IMR-90 (cell line): Measurements from ENCODE around the gene PTPRN2. TPM values are rescaled to one million over a fixed set of nuclear protein-coding genes. Genes with fewer than 3 reads are reported as not detected.

ENCODE experiments used
- ATAC-seq: fragments of 200-7000 bp; cut with Tn5 transposase; 2 replicates; pipeline ENCODE4 v1.9.1; 2020; ENCODE audit warnings: low read depth, mild to moderate bottlenecking, moderate library complexity
- BruUV-seq: library from RNA; stranded (reverse); fragments of 400-500 nt; replicated peaks from 2 replicates; lab custom pipeline; 2021; lab: Mats Ljungman, UMichigan
- CTCF ChIA-PET: fragments of 300-600 bp; formaldehyde crosslinking; extraction: SDS; loops from one replicate; lab custom pipeline; 2021; ENCODE audit warnings: antibody characterized with exemption; lab: Yijun Ruan, JAX
- POLR2A ChIA-PET: fragments of 300-600 bp; sonication (Branson Sonifier 250); formaldehyde crosslinking; loops from one replicate; lab custom pipeline; 2022; ENCODE audit warnings: antibody characterized with exemption; ENCODE audit not compliant: unreplicated experiment; lab: Charles Lee
- DNase-seq: peaks from one replicate; pipeline ENCODE4 v3.0.0; 2013
- H2AFZ ChIP-seq: replicated peaks from 2 replicates; pipeline ENCODE3; 2013; ENCODE audit warnings: low read length, mild to moderate bottlenecking; ENCODE audit not compliant: poor library complexity
- H2AK5ac ChIP-seq: 2 replicates; pipeline ENCODE4 v1.6.1; 2013; ENCODE audit warnings: low read depth, low read length, inconsistent platforms
- H2AK9ac ChIP-seq: replicated peaks from 2 replicates; pipeline ENCODE3; 2013; ENCODE audit warnings: mild to moderate bottlenecking, low read depth, low read length, moderate library complexity; ENCODE audit not compliant: poor library complexity
- H2BK120ac ChIP-seq: 2 replicates; pipeline ENCODE4 v1.6.1; 2013; ENCODE audit warnings: low read depth, low read length, inconsistent platforms
- H2BK15ac ChIP-seq: 3 replicates; pipeline ENCODE4 v1.6.1; 2013; ENCODE audit warnings: low read depth, low read length, inconsistent platforms
- H2BK20ac ChIP-seq: 2 replicates; pipeline ENCODE4 v1.6.1; 2013; ENCODE audit warnings: low read depth, mild to moderate bottlenecking, inconsistent platforms, low read length, moderate library complexity
- H2BK5ac ChIP-seq: 2 replicates; pipeline ENCODE4 v1.6.1; 2013; ENCODE audit warnings: mild to moderate bottlenecking, low read depth, low read length, inconsistent platforms; ENCODE audit not compliant: poor library complexity, severe bottlenecking
- H3K14ac ChIP-seq: replicated peaks from 2 replicates; pipeline ENCODE4 v1.6.1; 2013; ENCODE audit warnings: low read depth, low read length, inconsistent platforms
- H3K18ac ChIP-seq: 2 replicates; pipeline ENCODE4 v1.6.1; 2013; ENCODE audit warnings: low read depth, low read length, control low read depth
- H3K23ac ChIP-seq: 2 replicates; pipeline ENCODE4 v1.6.1; 2013; ENCODE audit warnings: low read depth, low read length, inconsistent platforms
- H3K27ac ChIP-seq: 2 replicates; pipeline ENCODE4 v1.5.1; 2013; ENCODE audit warnings: mild to moderate bottlenecking, control low read depth, low read length; ENCODE audit not compliant: insufficient read depth
- H3K27me3 ChIP-seq: 2 replicates; pipeline ENCODE4 v1.6.1; 2013; ENCODE audit warnings: low read length; ENCODE audit not compliant: control insufficient read depth, insufficient read depth
- H3K36me3 ChIP-seq: 2 replicates; pipeline ENCODE4 v1.6.1; 2013; ENCODE audit warnings: low read length, mixed read lengths; ENCODE audit not compliant: control insufficient read depth, insufficient read depth
- H3K4ac ChIP-seq: 2 replicates; pipeline ENCODE4 v1.6.1; 2013; ENCODE audit warnings: low read depth, low read length, inconsistent platforms
- H3K4me1 ChIP-seq: 2 replicates; pipeline ENCODE4 v1.6.1; 2013; ENCODE audit warnings: low read length, mixed read lengths; ENCODE audit not compliant: control insufficient read depth, insufficient read depth
- H3K4me2 ChIP-seq: 2 replicates; pipeline ENCODE4 v1.6.1; 2013; ENCODE audit warnings: low read depth, mild to moderate bottlenecking, control low read depth, low read length, moderate library complexity
- H3K4me3 ChIP-seq: 2 replicates; pipeline ENCODE4 v1.5.1; 2013; ENCODE audit warnings: low read depth, mild to moderate bottlenecking, control low read depth, low read length, moderate library complexity; ENCODE audit not compliant: insufficient read depth
- H3K56ac ChIP-seq: 2 replicates; pipeline ENCODE4 v1.6.1; 2013; ENCODE audit warnings: low read length, inconsistent platforms; ENCODE audit not compliant: insufficient read depth; ENCODE audit errors: extremely low read depth
- H3K79me1 ChIP-seq, 2 experiments: 2 replicates each; pipeline ENCODE4 v1.6.1; 2013; ENCODE audit warnings: low read length in 2 of 2, inconsistent platforms in 1 of 2, low read depth in 1 of 2
- H3K9ac ChIP-seq: 2 replicates; pipeline ENCODE4 v1.6.1; 2013; ENCODE audit warnings: low read depth, low read length, control low read depth
- H3K9me1 ChIP-seq: 2 replicates; pipeline ENCODE4 v1.6.1; 2013; ENCODE audit warnings: low read length, inconsistent platforms; ENCODE audit not compliant: insufficient read depth
- H3K9me3 ChIP-seq: 2 replicates; pipeline ENCODE4 v1.6.1; 2013; ENCODE audit warnings: low read length; ENCODE audit not compliant: control insufficient read depth, insufficient read depth
- H4K20me1 ChIP-seq: 2 replicates; pipeline ENCODE4 v1.6.1; 2013; ENCODE audit warnings: low read length, inconsistent platforms; ENCODE audit not compliant: insufficient read depth
- H4K5ac ChIP-seq: 2 replicates; pipeline ENCODE4 v1.6.1; 2013; ENCODE audit warnings: mild to moderate bottlenecking, low read depth, low read length, control low read depth
- H4K8ac ChIP-seq, 2 experiments: 2 replicates each; pipeline ENCODE4 v1.6.1; 2013; ENCODE audit warnings: low read depth in 2 of 2, low read length in 2 of 2, control low read depth in 1 of 2, inconsistent platforms in 1 of 2
- H4K91ac ChIP-seq: 2 replicates; pipeline ENCODE4 v1.6.1; 2013; ENCODE audit warnings: low read depth, low read length, inconsistent platforms; ENCODE audit not compliant: insufficient read depth
- CEBPB ChIP-seq: IDR thresholded peaks from 2 replicates; pipeline ENCODE4 v1.6.1; 2012; ENCODE audit warnings: low read depth, low read length, improper control_type of control experiment
- FOS ChIP-seq: fragments of 150-350 bp; IDR thresholded peaks from 2 replicates; pipeline ENCODE4 v1.6.1; 2016; ENCODE audit warnings: low read depth, low read length
- MAFK ChIP-seq: IDR thresholded peaks from 2 replicates; pipeline ENCODE4 v1.6.1; 2012; ENCODE audit warnings: low read depth, low read length, improper control_type of control experiment
- POLR2A ChIP-seq: IDR thresholded peaks from 2 replicates; pipeline ENCODE4 v1.6.1; 2012; ENCODE audit warnings: mild to moderate bottlenecking, low read depth, low read length
- RCOR1 ChIP-seq: IDR thresholded peaks from 2 replicates; pipeline ENCODE4 v1.6.1; 2012; ENCODE audit warnings: mild to moderate bottlenecking, low read length, improper control_type of control experiment; ENCODE audit not compliant: insufficient replicate concordance
- SMC3 ChIP-seq: fragments of 150-350 bp; IDR thresholded peaks from 2 replicates; pipeline ENCODE4 v1.6.1; 2016; ENCODE audit warnings: low read depth, mild to moderate bottlenecking, antibody characterized with exemption, low read length, moderate library complexity
- WGBS, 2 experiments: methylation state at CpG; one replicate each; pipeline versions ENCODE4 v1.1.5 to v1.1.7; 2013; ENCODE audit warnings: missing lambda C conversion rate in 2 of 2; ENCODE audit not compliant: insufficient read length in 1 of 2; ENCODE audit errors: extremely low coverage in 2 of 2; 5-methylcytosine and 5-hydroxymethylcytosine counted together
- dilution Hi-C: fragments of 300-500 bp; cut with HindIII; formaldehyde crosslinking; loops from one replicate; pipeline ENCODE4 v1.14.3; 2018; ENCODE audit warnings: low sequenced_read_pairs; ENCODE audit not compliant: unreplicated experiment
- in situ Hi-C: fragments of 300-500 bp; cut with MboI; formaldehyde crosslinking; loops from 3 replicates; pipeline ENCODE4 v1.14.3; 2019; ENCODE audit warnings: low sequenced_read_pairs, inconsistent platforms, mixed read lengths
- intact Hi-C: fragments of 100-400 bp; cut with micrococcal nuclease; formaldehyde crosslinking; loops from 2 replicates; pipeline ENCODE4 v1.10.0; 2022
- polyA plus RNA-seq, 3 experiments: library from polyadenylated mRNA; depleted of rRNA; stranded (reverse); fragments of >200 nt; gene quantifications; 2 replicates each; pipeline ENCODE4 v1.2.3, GENCODE V29; 2012; ENCODE audit warnings: low replicate concordance in 1 of 3
- total RNA-seq: library from RNA; depleted of rRNA; stranded (reverse); fragments of >200 nt; gene quantifications from 2 replicates; pipeline ENCODE4 v1.2.3, GENCODE V29; 2012

The PTPRN2 gene
- total and polyA plus RNA-seq, 2 of the 4 experiments (the other 2 are of a cell fraction) = 0.03 TPM; not detected in 1

DNA sequence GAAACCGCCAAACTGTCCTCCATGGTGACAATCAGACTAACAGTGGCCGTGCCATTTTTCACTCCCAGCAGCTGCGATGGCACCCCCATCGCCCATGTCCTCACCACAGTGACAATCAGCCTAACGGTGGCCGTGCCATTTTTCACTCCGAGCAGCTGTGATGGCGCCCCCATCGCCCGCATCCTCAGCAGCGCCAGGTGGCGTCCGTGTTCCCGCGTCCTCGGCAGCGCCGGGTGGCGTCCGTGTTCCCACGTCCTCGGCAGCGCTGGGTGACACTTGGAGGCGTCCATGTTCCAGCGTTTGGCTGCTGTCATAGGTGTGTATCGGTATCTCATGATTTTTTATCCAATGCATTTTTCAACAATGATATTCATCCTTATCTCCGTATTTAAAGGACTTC is 267.3 kb downstream of the PTPRN2 start:
- Histone ChIP-seq H3K4ac (no peak overlapping the region), H2BK5ac (no peak overlapping the region), H3K4me1 (no peaks in the 10 kb centered on the region), H2BK120ac (no peak overlapping the region), H3K18ac (no peak overlapping the region), H3K56ac (no peak overlapping the region), H3K27me3 (no peaks in the 10 kb centered on the region), H3K79me1 (no peaks in the 10 kb centered on the region), H3K4me2 (no peak overlapping the region), H3K4me3 (no peak overlapping the region), H3K9me3 (peaks cover 69% of the 10 kb centered on the region), H4K5ac (no peak overlapping the region), H3K14ac (no peak overlapping the region), H4K8ac (no peak overlapping the region), H2AFZ (no peak overlapping the region), H4K91ac (no peak overlapping the region), H2AK9ac (no peak overlapping the region), H3K27ac (no peak overlapping the region), H2BK20ac (no peak overlapping the region), H4K20me1 (no peaks in the 10 kb centered on the region), H2BK15ac (no peak overlapping the region), H2AK5ac (no peak overlapping the region), H3K9ac (no peak overlapping the region), H3K9me1 (no peaks in the 10 kb centered on the region), H3K36me3 (no peaks in the 10 kb centered on the region), H3K23ac (no peak overlapping the region)
- DNase-seq = no peak
- WGBS, 2 experiments = 67% methylated on average over 3 of the region's 27 CpGs; no CpG with 5 or more reads in 1 of the 2 experiments
- CTCF ChIA-PET = no interaction called here
- POLR2A ChIA-PET = no interaction called here
- in situ Hi-C loops = no loop called here
- dilution Hi-C loops = no loop called here
- intact Hi-C loops = no loop called here
- no peak for ATAC-seq
- BruUV-seq = no TSS peak
- no peak for TF ChIP-seq MAFK
- TF ChIP-seq FOS = no peak
- no peak for TF ChIP-seq SMC3
- TF ChIP-seq POLR2A = no peak
- TF ChIP-seq CEBPB = no peak
- TF ChIP-seq RCOR1 = no peak
